Subcutaneous abdominal adipose tissue (tissue), 5 donors: Measurements from ENCODE around the gene PSMA7.

Experiments used
- H3K27ac ChIP-seq: one replicate; pipeline ENCODE4 v1.7.0; 2013; ENCODE audit warnings: low read depth, mild to moderate bottlenecking, inconsistent platforms, low read length, moderate library complexity
- H3K27me3 ChIP-seq, 5 donors: one replicate each; pipeline ENCODE4 v1.7.0; 2013; ENCODE audit warnings: low read length in 5 of 5, inconsistent platforms in 1 of 5; ENCODE audit not compliant: control insufficient read depth in 5 of 5, insufficient read depth in 4 of 5
- H3K36me3 ChIP-seq, 5 donors: one replicate each; pipeline ENCODE4 v1.7.0; 2013; ENCODE audit warnings: low read length in 5 of 5; ENCODE audit not compliant: control insufficient read depth in 5 of 5, insufficient read depth in 5 of 5
- H3K4me1 ChIP-seq, 5 donors: one replicate each; pipeline ENCODE4 v1.7.0; 2013; ENCODE audit warnings: low read length in 5 of 5, mild to moderate bottlenecking in 3 of 5, moderate library complexity in 1 of 5; ENCODE audit not compliant: control insufficient read depth in 5 of 5, insufficient read depth in 5 of 5
- H3K4me3 ChIP-seq, 5 donors: one replicate each; pipeline ENCODE4 v1.7.0; 2013; ENCODE audit warnings: low read length in 5 of 5, low read depth in 1 of 5
- H3K9ac ChIP-seq, 5 donors: one replicate each; pipeline ENCODE4 v1.7.0; 2013; ENCODE audit warnings: low read length in 5 of 5, mild to moderate bottlenecking in 4 of 5, moderate library complexity in 3 of 5
- H3K9me3 ChIP-seq, 5 donors: one replicate each; pipeline ENCODE4 v1.7.0; 2013; ENCODE audit warnings: low read length in 5 of 5; ENCODE audit not compliant: control insufficient read depth in 5 of 5
- donor health status: healthy.
- donor health status: healthy.
- donor health status: healthy.
- donor health status: healthy.
- donor health status: healthy.

The PSMA7 gene

GRCh38 chr20:62133051-62133845 lies 9.9 kb downstream of the PSMA7 start:
- peak overlapping the region; percentile 23 for H3K27ac ChIP-seq
- peaks cover 10 to 95% (median 91%) of the 10 kb centered on the region in 5 donors for H3K36me3 ChIP-seq
- H3K9ac ChIP-seq: no peak overlapping the region

GRCh38 chr20:62132421-62132820 lies 10.8 kb downstream of the PSMA7 start:
- Histone ChIP-seq H3K36me3 (peaks cover 13 to 95% (median 91%) of the 10 kb centered on the region in 5 donors), H3K27ac (no peak overlapping the region), H3K4me3 (peak overlapping the region in 1 of 5 donors; percentile 11), H3K9ac (peak overlapping the region in 1 of 5 donors; percentile 14), H3K27me3 (no peaks in the 10 kb centered on the region), H3K4me1 (peaks cover 0 to 32% (median 22%) of the 10 kb centered on the region in 5 donors), H3K9me3 (no peaks in the 10 kb centered on the region)

More at GRCh38 chr20:62133051-62133845, 9.9 kb downstream of the PSMA7 start:
- Histone ChIP-seq H3K4me1 (peaks cover 0 to 32% (median 22%) of the 10 kb centered on the region in 5 donors), H3K9me3 (no peaks in the 10 kb centered on the region), H3K4me3 (no peak overlapping the region), H3K27me3 (no peaks in the 10 kb centered on the region)

GRCh38 chr20:62131560-62132320 lies 11.5 kb downstream of the PSMA7 start:
- Histone ChIP-seq H3K9ac (no peak overlapping the region), H3K4me3 (no peak overlapping the region), H3K9me3 (no peaks in the 10 kb centered on the region), H3K4me1 (peaks cover 0 to 32% (median 22%) of the 10 kb centered on the region in 5 donors), H3K27ac (no peak overlapping the region), H3K36me3 (peaks cover 13 to 95% (median 89%) of the 10 kb centered on the region in 5 donors), H3K27me3 (no peaks in the 10 kb centered on the region)

- Histone ChIP-seq H3K9ac (no peak overlapping the region), H3K27me3 (no peaks in the 10 kb centered on the region), H3K9me3 (no peaks in the 10 kb centered on the region), H3K27ac (no peak overlapping the region), H3K4me1 (peaks cover 0 to 30% (median 15%) of the 10 kb centered on the region in 5 donors), H3K4me3 (no peak overlapping the region), H3K36me3 (peaks cover 5 to 95% (median 87%) of the 10 kb centered on the region in 5 donors)
Observed at GRCh38 chr20:62129731-62130531, 13.3 kb downstream of the PSMA7 start.

- Histone ChIP-seq H3K27me3 (no peaks in the 10 kb centered on the region), H3K9ac (no peak overlapping the region), H3K27ac (no peak overlapping the region), H3K4me3 (no peak overlapping the region), H3K36me3 (peaks cover 5 to 91% (median 86%) of the 10 kb centered on the region in 5 donors), H3K9me3 (no peaks in the 10 kb centered on the region), H3K4me1 (peaks cover 8 to 33% (median 14%) of the 10 kb centered on the region in 5 donors)
Observed at GRCh38 chr20:62128502-62128901, 14.7 kb downstream of the PSMA7 start.

- no peak overlapping the region for H3K4me3 ChIP-seq
- peaks cover 5 to 84% (median 79%) of the 10 kb centered on the region in 5 donors for H3K36me3 ChIP-seq
- H3K27ac ChIP-seq: no peak overlapping the region
- no peaks in the 10 kb centered on the region for H3K27me3 ChIP-seq
- peaks cover 9 to 33% (median 19%) of the 10 kb centered on the region in 5 donors for H3K4me1 ChIP-seq
- H3K9me3 ChIP-seq: no peaks in the 10 kb centered on the region
- H3K9ac ChIP-seq: no peak overlapping the region
Observed at GRCh38 chr20:62127799-62128198, 15.4 kb downstream of the PSMA7 start.

GRCh38 chr20:62126141-62126540 lies 17.1 kb downstream of the PSMA7 start:
- H3K9me3 ChIP-seq: no peaks in the 10 kb centered on the region
- no peaks in the 10 kb centered on the region for H3K27me3 ChIP-seq
- peaks cover 9 to 25% (median 16%) of the 10 kb centered on the region in 5 donors for H3K4me1 ChIP-seq
- no peak overlapping the region for H3K4me3 ChIP-seq
- H3K27ac ChIP-seq: no peak overlapping the region
- peaks cover 5 to 67% (median 63%) of the 10 kb centered on the region in 5 donors for H3K36me3 ChIP-seq
- H3K9ac ChIP-seq: no peak overlapping the region

- Histone ChIP-seq H3K27me3 (peaks cover 0 to 9% (median 6%) of the 10 kb centered on the region in 5 donors), H3K36me3 (peaks cover 5 to 43% (median 39%) of the 10 kb centered on the region in 5 donors), H3K4me3 (peak overlapping the region; percentile 65 to 88 (median 76)), H3K4me1 (peaks cover 9 to 27% (median 18%) of the 10 kb centered on the region in 5 donors), H3K9ac (peak overlapping the region; percentile 26 to 74 (median 59)), H3K27ac (no peak overlapping the region), H3K9me3 (no peaks in the 10 kb centered on the region)
Observed at GRCh38 chr20:62123450-62124118, 19.6 kb downstream of the PSMA7 start.
